Activated CD4-positive, alpha-beta T cell treated with anti-CD3 and anti-CD28 coated beads for 24 hours (primary cell): ENCODE data around the gene DIS3.
"Not testable (repeated sequence)": the region's sequence is repeated elsewhere in the genome, so short reads cannot be mapped to it uniquely, and the experiment has no call there.

Source experiments
- DNase-seq, 2 donors: peaks; one replicate each; pipeline ENCODE4 v3.0.0-alpha.2; 2020; ENCODE audit warnings: low read depth in 2 of 2

The DIS3 gene, protein sequence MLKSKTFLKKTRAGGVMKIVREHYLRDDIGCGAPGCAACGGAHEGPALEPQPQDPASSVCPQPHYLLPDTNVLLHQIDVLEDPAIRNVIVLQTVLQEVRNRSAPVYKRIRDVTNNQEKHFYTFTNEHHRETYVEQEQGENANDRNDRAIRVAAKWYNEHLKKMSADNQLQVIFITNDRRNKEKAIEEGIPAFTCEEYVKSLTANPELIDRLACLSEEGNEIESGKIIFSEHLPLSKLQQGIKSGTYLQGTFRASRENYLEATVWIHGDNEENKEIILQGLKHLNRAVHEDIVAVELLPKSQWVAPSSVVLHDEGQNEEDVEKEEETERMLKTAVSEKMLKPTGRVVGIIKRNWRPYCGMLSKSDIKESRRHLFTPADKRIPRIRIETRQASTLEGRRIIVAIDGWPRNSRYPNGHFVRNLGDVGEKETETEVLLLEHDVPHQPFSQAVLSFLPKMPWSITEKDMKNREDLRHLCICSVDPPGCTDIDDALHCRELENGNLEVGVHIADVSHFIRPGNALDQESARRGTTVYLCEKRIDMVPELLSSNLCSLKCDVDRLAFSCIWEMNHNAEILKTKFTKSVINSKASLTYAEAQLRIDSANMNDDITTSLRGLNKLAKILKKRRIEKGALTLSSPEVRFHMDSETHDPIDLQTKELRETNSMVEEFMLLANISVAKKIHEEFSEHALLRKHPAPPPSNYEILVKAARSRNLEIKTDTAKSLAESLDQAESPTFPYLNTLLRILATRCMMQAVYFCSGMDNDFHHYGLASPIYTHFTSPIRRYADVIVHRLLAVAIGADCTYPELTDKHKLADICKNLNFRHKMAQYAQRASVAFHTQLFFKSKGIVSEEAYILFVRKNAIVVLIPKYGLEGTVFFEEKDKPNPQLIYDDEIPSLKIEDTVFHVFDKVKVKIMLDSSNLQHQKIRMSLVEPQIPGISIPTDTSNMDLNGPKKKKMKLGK

DNA sequence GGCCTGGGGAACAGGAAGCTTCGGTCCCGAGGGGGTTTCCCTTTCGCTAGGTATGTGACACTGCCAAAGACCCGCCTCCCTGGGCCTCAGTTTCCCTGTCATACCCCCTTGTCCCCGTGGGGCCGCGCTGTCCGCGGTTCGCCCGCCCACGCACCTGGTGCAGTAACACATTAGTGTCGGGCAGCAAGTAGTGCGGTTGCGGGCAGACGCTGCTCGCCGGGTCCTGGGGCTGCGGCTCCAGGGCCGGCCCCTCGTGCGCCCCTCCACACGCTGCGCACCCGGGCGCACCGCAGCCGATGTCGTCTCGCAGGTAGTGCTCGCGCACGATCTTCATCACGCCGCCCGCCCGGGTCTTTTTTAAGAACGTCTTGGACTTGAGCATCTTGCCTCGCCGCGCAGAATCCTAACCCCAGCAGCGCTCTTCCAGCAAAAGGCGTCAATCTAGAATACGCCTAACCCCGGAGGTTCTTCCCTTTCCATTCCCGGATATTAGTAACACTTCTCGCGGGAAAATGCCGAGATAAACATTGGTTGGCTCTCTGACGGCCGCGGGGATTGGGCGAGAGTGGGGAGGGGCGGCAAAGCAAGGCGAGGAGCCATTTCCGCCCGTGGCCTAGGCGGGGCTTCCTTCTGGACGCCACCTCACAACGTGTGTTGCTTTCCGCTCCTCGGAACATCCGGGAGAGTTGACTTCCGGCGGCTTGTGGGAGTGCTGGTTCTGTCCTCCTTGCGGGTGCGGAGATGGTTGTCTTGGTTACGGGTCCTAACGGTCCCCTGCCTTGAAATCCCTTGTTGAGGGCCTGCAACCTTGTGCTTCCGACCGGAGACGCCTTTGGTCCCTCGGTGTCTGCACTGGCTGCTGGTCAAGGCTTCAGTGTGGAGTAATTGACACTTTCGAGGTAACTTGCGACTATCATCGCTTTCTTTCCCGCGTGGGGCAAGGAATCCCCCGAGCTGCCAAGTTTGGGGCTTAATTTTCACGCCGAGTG is at the start of gene DIS3, which contains the start of gene PIBF1:
Gene DIS3, minus strand, starts transcription at position 450 of the 989 bp plus-strand sequence. Its CDS starts 68 bp downstream, at position 382.
Gene PIBF1, plus strand, starts transcription at position 683 of the 989 bp plus-strand sequence. CDS start 1,337 bp downstream, outside the sequence.
- DNase-seq = peak; percentile 92 to 95

DNA sequence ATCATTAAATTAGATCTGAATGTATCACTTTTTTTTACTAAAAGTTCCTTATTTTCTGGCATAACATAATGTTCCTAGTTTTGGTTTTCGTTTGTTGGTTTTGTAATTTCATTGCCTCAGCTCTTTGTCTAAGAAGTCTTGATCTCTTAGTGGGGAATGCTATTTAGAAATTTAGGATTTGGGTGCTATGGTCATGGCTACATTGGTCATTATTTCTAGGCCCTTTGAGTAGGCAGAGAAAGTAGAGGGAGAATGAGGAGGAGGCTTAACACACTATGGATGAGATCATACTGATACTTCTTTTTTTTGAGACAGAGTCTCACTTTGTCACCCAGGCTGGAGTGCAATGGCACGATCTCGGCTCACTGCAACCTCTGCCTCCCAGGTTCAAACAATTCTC is 42.0 kb upstream of the DIS3 start:
- no peak for DNase-seq

DNA sequence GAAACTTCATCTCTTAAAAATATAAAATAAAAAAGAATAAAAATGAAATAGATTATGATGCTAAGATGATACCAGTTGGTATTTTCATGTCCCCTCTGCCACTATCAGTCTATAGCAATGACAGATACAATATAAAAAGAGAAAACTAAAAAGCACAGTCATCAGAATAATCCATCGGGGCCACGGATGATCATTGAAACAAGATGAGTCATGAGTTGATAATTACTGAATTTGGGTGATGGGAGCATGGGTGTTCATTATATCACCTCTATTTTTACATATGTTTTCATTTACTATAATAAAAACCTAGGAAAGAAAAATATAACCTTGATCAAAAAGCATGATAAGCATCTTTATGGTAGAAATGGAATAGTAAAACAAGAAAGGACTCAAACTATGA is 41.4 kb upstream of the DIS3 start:
- no peak for DNase-seq

DNA sequence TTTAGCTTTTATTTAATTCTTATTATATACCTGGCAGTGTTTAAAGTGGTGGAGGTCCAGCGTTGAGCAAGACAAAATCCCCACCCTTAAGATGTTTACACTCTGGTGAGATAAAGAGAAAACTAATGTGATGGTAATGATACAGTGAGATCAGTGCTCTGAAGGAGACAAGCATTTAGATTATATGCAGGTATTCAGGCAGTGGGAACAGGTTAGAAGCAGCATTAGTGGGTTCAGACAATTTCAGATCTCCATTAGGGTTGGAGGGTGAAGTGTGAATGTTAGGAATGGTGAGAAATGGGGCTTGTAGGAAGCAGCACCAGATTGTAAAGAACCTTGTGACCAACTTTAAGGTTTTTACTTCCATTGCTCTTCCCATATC is 39.2 kb upstream of the DIS3 start:
- no peak for DNase-seq

DNA sequence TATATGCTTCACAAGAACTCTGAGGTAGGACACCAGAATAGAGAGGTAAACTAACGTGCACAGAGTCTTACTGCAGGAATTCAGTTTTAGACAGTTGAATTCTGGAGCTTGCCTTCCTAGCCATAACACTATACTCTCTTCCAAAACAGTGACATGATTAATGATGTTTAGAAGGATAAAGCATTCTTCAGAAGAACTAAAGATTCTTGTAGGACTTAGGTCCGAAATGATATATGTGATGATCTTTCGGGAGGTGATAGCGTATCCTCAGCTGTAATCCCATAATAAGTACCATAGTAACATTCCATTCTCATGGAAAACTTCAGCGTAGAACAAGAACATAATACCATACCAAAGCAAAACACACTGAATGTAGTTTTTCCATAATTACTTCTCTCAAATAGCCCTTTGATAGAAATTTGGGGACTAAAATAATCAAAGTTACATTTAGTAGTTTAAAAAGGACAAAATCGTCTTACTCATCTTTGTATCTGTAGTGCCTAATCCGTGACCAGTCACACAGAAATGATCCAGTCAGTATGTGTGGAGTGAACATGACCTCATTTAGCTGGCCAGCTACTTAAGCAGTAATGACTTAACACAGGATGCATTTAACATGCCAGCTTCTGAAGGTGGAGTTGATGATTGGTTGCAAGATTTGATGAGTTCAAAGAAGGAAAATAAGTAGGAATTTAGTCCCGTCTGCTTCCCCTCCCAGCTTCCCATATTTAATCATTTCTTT is 38.6 kb upstream of the DIS3 start:
- DNase-seq = no peak

DNA sequence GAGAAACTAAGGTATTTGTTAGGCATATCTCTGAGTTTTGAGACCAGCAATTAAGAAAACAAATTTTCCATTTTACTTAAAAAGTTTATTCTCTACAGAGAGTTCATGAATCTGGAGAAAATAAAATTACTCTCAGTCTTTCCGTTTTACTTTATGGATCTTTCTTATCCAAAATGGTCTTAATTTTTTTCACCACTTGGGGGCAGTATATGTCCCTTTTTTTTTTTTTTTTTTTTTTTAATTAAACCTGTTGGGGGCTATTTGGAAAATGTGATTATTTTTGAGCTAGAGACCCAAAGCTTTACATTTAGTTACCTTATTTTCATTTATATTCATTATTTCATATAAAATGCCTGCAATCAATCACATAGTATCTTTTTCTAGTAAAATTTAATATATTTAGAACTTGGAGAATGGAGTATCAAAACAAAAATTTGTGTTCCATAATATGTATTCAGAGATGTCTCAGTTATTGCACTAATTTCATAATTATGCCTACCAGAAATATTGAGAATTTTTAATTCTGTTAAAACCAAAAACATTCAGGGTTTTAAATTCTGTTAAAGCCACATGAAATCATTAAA is 27.3 kb upstream of the DIS3 start:
- DNase-seq = no peak

DNA sequence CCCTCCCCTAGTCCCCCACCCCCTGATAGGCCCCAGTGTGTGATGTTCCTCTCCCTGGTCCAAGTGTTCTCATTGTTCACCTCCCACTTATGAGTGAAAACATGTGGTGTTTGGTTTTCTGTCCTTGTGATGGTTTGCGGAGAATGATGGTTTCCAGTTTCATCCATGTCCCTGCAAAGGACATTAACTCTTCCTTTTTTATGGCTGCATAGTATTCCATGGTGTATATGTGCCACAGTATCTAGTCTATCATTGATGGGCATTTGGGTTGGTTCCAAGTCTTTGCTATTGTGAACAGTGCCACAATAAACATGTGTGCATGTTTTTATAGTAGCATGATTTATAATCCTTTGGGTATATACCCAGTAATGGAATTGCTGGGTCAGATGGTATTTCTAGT is 24.8 kb upstream of the DIS3 start:
- DNase-seq = not testable (repeated sequence)

DNA sequence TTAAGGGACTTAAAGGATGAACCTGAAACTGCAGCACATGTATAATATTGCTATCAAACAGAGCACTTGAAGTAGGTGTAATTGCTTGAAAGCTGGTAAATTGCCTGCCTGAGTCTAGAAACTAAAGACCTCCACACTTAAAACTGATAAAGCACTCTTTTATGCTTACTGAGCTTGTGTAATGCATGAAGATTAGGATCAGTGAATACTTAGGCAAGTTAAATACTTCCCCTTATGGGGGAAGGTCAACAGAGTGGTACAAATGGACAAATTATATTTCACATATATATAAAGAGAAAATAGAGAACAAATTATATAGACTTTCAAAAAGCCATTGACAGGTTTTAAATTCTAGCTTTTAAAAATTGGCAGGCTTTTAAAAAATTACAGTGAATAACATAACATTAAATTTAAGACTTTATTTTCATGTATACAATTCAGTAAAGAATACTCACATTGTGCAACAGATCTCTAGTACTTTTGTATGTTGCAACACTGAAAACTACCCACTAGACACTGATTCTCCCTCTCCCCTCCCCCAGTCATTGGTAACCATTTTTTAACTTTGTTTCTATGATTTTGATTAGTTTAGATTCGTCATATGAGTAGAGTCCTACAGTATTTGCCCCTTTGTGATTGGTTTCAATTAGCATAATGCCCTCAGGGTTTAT is 24.1 kb upstream of the DIS3 start:
- DNase-seq = no peak

DNA sequence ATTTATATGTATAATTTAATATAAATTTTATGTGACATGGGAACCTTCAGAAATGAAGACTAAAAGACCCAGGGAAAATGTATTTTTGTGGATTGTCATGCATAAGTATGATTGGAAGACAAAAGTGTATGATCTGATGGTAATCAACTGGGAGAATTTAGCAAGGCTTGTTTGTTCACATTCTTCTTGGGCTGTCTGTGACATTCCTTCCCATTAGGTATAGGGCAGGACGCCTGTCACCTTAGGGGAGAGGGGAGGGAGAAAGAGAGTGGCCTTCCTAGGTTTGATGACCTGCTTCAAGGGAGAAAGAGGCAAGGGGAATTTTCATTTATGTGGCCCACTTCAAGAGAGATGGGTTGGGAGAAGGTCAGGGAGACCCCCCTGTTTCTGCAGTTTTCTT is 22.6 kb upstream of the DIS3 start:
- no peak for DNase-seq

DNA sequence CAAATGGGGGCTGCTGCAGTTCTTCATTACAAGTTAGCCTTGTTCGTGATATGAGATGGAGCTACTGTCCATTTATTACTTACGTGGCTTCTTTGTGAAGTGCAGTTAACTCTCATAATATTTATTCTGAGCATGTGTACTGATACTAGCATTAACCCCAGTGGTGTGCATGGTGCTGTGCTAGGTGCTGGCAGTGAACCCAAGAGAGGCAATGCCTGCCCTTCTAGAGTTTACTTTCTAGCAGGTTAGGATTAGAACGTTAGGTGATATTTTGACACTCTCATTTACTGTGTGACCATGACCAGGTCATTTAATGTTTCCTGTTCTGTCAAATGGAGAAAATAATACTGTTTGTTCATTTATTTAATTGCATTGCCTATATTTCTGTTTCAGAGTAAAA is 17.1 kb upstream of the DIS3 start:
- no peak for DNase-seq

DNA sequence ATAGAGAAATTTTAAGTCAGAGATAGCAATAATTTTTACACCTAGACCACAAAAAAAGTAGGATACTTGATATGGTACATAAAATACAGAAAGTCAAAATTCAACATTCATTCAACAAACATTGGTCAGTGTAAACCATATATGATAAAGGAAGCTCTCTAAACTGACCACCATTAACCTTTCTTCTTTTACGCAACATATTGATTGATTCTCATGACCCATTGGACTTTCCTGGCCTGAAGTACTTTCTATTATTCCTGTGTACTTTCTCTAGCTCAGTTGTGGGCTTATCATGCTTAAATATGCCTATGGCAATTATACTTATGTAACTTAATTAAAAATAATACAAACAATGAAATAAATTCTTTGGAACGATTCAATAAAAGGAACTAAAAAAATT is 10.9 kb upstream of the DIS3 start:
- no peak for DNase-seq

DNA sequence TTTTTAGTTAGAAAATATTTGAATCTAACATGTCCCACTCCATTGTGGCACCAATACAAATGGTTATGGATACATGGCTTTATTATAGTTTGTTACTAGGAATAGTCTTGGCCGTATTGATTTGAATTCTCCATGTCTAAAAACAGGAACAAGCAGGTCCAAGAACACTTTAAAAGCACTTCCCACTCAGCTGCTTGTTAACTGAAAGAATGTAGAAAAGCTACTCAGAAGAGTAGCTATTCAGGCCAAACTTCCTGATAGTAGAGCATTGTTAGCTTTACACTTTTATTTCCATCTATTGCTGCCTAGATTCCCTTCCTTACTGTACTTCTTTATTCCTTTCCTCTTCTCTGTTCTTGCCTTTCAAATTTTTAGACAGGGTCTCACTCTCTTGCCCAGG is 7.1 kb upstream of the DIS3 start:
- no peak for DNase-seq

DNA sequence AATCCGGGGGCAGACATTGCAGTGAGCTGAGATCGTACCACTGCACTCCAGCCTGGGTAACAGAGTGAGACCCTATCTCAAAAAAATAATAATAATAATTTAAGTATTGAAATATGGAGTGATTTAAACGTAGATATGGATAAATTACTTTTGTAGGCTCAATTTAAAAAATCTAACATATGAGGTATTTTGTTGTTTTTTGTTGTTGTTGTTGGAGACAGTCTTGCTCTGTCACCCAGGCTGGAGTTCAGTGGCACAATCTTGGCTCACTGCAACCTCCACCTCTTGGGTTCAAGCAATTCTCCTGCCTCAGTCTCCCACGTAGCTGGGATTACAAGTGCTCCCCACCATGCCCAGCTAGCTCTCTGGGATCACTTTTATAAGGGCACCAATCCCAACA is 3.0 kb upstream of the DIS3 start:
- not testable (repeated sequence) for DNase-seq

DNA sequence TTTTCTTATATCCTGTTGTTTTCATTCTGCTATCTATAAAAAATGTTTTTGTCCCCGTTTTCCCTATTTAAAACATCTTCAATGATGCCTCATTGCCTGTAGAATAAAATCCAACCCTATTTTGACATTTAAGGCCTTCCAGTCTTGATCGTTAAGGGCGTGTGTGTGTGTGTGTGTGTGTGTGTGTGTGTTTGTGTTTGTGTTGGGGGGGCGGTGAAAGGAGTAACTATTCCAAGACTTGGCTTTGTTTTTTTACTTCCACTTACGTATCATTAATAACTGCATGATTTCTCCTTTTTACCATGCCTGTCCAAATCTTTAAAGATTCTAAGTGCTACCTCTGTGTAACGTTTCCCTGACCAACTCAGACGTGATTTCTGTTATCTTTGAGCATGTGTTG is 1.0 kb upstream of the DIS3 start:
- no peak for DNase-seq

DNA sequence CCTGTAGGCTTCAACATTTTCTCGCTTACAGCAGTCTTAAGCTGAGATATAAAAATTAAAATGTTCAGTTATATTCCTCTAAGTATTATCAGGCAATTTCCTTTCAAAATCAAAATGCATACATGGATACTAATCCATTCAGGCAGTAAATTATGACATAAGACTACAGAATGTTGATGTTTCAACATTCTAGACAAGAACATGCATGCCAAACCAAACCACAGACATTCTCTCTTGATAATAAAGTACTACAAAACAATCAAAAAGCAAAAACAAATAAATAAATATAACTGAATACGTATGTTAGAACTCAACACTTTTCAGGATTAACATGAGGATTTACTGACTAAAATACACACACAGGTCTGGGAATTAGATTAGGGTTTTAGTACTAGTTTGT is 7.7 kb downstream of the DIS3 start:
- DNase-seq = no peak

DNA sequence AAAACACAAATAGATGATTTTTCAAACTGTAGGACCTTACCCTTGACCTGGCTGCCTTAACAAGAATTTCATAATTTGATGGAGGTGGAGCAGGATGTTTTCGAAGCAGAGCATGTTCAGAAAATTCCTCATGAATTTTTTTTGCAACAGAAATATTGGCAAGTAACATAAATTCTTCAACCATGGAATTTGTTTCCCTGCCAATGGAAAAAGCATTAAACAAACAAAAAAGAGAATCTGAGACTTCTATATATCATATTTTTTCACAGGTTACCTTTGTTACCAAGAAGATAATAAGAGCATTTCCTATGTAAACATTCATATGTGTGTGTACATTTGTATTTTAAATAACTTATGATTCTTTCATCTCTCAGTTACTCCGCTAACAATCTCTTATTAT is 18.3 kb downstream of the DIS3 start:
- DNase-seq = no peak

DNA sequence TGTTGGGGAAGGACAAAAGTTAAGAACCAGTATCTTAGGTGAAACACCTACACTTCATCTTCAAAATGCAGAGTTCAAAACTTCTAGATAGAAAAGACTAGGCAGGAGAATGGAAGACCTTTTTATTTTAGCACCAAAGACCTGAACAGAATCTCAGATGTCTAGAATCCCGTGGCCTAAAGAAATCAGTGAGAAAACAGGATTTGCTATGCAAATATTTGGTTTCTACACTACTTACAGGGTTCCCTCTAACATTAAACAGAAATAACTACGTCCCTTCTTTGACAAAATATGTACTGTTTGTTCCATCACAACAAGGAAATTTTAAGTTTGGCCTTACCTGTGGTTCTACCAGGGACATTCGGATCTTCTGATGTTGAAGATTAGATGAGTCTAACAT is 21.5 kb downstream of the DIS3 start:
- no peak for DNase-seq

DNA sequence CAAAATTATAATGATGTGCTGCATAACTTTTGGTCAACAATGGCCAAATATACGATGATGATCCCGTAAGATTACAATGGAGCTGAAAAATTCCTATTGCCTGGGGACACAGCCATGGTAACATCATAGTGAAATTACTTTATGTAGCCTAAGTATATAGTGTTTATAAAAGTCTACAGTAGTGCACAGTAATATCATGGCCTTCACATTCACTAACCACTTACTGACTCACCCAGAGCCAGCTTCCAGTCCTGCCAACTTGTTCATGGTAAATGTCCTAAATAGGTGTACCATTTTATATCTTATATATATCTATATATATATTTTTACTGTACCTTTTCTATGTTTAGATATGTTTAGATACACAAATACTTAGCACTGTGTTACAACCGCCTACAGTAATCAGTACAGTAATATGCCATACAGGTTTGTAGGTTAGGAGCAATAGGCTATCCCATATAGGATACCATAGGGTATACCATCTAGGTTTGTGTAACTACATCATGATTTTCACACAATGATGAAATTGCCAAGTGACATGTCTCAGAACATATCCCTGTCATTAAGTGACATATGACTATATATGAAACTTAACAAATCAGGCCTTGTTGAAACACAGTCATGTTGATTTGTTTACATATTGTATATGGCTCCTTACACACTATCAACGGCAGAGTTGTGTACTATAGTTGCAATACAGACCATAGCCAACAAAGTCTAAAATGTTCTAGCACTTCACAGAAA is 23.7 kb downstream of the DIS3 start:
- DNase-seq = no peak

DNA sequence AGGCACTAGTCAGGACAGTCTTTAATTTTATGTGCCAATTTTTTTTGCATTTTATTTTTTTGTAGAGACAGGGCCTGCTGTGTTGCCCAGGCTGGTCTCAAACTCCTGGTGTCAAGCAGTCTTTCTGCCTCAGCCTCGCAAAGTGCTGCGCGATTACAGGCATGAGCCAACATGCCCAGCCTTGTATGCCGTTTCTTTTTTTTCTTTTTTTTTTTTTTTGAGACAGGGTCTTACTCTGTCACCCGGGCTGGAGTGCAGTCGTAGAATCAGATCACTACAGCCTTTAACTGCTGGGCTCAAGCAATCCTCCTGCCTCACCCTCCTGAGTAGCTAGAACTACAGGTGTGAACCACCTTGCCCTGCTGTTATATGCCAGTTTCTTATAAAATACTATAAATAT is 27.6 kb downstream of the DIS3 start:
- no peak for DNase-seq
